RWPE2 (cell line): ENCODE measurements around the gene ADA.
A peak's percentile ranks its signal among the peaks of the same experiment; 100 is the strongest.

Source experiments
- ATAC-seq: fragments of 200-7000 bp; cut with Tn5 transposase; 3 replicates; pipeline ENCODE4 v1.9.1; 2021; ENCODE audit warnings: low read depth
- DNase-seq: peaks from one replicate; pipeline ENCODE4 v3.0.0-alpha.2; 2020; ENCODE audit warnings: low spot score
- H3K27ac ChIP-seq: fragments of 450-650 bp; 2 replicates; pipeline ENCODE4 v1.5.1; 2017; ENCODE audit warnings: mild to moderate bottlenecking; ENCODE audit not compliant: poor library complexity, severe bottlenecking
- H3K27me3 ChIP-seq: fragments of 250-450 bp; sonication (Bioruptor Pico); 2 replicates; pipeline ENCODE4 v1.5.1; 2021; ENCODE audit warnings: mild to moderate bottlenecking, moderate library complexity; ENCODE audit not compliant: insufficient read depth, poor library complexity, severe bottlenecking
- H3K36me3 ChIP-seq: fragments of 250-450 bp; sonication (Bioruptor Pico); 2 replicates; pipeline ENCODE4 v1.5.1; 2020; ENCODE audit warnings: low read depth, mild to moderate bottlenecking, moderate library complexity
- H3K4me1 ChIP-seq: fragments of 250-450 bp; sonication (Bioruptor Pico); 2 replicates; pipeline ENCODE4 v1.5.1; 2021; ENCODE audit warnings: mild to moderate bottlenecking, moderate library complexity; ENCODE audit not compliant: insufficient read depth, poor library complexity, severe bottlenecking
- H3K4me3 ChIP-seq: fragments of 250-450 bp; sonication (Bioruptor Pico); 2 replicates; pipeline ENCODE4 v1.5.1; 2021; ENCODE audit warnings: mild to moderate bottlenecking, moderate library complexity; ENCODE audit not compliant: severe bottlenecking
- H3K9me3 ChIP-seq: fragments of 250-450 bp; sonication (Bioruptor Pico); 2 replicates; pipeline ENCODE4 v1.5.1; 2021; ENCODE audit warnings: mild to moderate bottlenecking, moderate library complexity; ENCODE audit not compliant: severe bottlenecking
- CTCF ChIP-seq: fragments of 450-650 bp; IDR thresholded peaks from one replicate; pipeline ENCODE4 v1.5.1; 2017; ENCODE audit warnings: mild to moderate bottlenecking, moderate library complexity; ENCODE audit not compliant: poor library complexity, severe bottlenecking

Gene ADA

GRCh38 chr20:44596876-44597275 is 54.6 kb downstream of the ADA start:
- no peak overlapping the region for H3K4me3 ChIP-seq
- peaks cover 3% of the 10 kb centered on the region for H3K4me1 ChIP-seq
- no peak for ATAC-seq
- DNase-seq: peak; percentile 50
- no peak for TF ChIP-seq CTCF
- H3K9me3 ChIP-seq: no peaks in the 10 kb centered on the region
- H3K27ac ChIP-seq: no peak overlapping the region
- H3K27me3 ChIP-seq: no peaks in the 10 kb centered on the region
- no peaks in the 10 kb centered on the region for H3K36me3 ChIP-seq

GRCh38 chr20:44596010-44596409 is 55.5 kb downstream of the ADA start:
- DNase-seq (peak; percentile 62), ATAC-seq (peak; percentile 40; the same call in 2 of the 3 replicates)
- Histone ChIP-seq H3K4me3 (no peak overlapping the region), H3K27me3 (no peaks in the 10 kb centered on the region), H3K27ac (no peak overlapping the region), H3K4me1 (peaks cover 3% of the 10 kb centered on the region), H3K9me3 (no peaks in the 10 kb centered on the region), H3K36me3 (no peaks in the 10 kb centered on the region)
- TF ChIP-seq CTCF: no peak

GRCh38 chr20:44594730-44595129 is 56.8 kb downstream of the ADA start:
- no peak overlapping the region for H3K4me3 ChIP-seq
- TF ChIP-seq CTCF: no peak
- no peaks in the 10 kb centered on the region for H3K9me3 ChIP-seq
- no peak overlapping the region for H3K27ac ChIP-seq
- DNase-seq: peak; percentile 55
- H3K27me3 ChIP-seq: no peaks in the 10 kb centered on the region
- ATAC-seq: no peak
- no peaks in the 10 kb centered on the region for H3K36me3 ChIP-seq
- peaks cover 3% of the 10 kb centered on the region for H3K4me1 ChIP-seq

- DNase-seq (no peak), ATAC-seq (peak; percentile 42; the same call in 1 of the 3 replicates)
- Histone ChIP-seq H3K36me3 (no peaks in the 10 kb centered on the region), H3K9me3 (no peaks in the 10 kb centered on the region), H3K27ac (no peak overlapping the region), H3K27me3 (no peaks in the 10 kb centered on the region), H3K4me3 (no peak overlapping the region), H3K4me1 (peaks cover 3% of the 10 kb centered on the region)
- no peak for TF ChIP-seq CTCF
Measured at GRCh38 chr20:44593751-44594150, 57.7 kb downstream of the ADA start.

GRCh38 chr20:44592366-44592765 is 59.1 kb downstream of the ADA start:
- ATAC-seq (no peak), DNase-seq (peak; percentile 55)
- Histone ChIP-seq H3K27me3 (no peaks in the 10 kb centered on the region), H3K9me3 (no peaks in the 10 kb centered on the region), H3K4me3 (no peak overlapping the region), H3K4me1 (no peaks in the 10 kb centered on the region), H3K27ac (no peak overlapping the region), H3K36me3 (no peaks in the 10 kb centered on the region)
- TF ChIP-seq CTCF: no peak
